Stimulated activated CD4-positive, alpha-beta T cell treated with anti-CD3 and anti-CD28 coated beads, Interleukin-15, amount 100 ng/mL, for 24 hours (primary cell): ENCODE measurements around the gene LDB2.

Source experiments
- DNase-seq: peaks from one replicate; pipeline ENCODE4 v3.0.0-alpha.2; 2020

Gene LDB2

DNA sequence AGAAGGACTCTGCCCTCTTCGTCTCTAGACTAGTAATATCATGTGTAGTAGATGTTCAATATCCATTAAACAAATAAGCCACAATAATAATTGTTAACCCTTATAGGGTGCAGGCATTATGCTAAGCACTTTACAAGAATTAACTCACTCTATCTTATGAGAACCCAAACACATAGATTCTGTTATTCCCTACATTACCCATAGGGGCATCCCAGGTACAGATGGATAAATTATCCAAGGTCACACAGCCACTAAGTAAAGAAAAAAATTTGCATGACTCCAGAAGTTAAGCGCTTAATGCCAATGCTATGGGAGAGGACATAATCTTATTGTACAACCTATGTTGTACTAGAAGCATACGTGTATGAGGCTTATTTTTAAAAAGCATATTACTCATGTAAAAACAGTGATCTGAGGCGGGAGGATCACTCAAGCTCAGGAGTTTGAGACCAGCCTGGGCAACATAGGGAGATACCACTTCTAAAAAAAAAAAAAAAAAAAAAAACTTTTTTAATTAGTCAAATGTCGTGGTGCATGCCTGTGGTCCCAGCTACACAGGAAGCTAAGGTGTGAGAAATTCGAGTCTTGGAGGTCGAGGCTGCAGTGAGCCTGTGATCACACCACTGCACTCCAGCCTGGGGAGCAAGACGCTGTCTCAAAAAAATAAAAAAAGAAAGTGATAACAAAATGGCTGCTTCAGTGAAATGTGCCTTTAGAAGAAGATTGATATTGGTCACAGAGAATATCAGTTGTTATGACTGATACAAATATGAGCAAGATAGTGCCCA, 13.6 kb downstream of the LDB2 start:
- no peak for DNase-seq

- no peak for DNase-seq
These were observed 14.6 kb downstream of the LDB2 start for GRCh38 chr4:16883806-16884205.

DNA sequence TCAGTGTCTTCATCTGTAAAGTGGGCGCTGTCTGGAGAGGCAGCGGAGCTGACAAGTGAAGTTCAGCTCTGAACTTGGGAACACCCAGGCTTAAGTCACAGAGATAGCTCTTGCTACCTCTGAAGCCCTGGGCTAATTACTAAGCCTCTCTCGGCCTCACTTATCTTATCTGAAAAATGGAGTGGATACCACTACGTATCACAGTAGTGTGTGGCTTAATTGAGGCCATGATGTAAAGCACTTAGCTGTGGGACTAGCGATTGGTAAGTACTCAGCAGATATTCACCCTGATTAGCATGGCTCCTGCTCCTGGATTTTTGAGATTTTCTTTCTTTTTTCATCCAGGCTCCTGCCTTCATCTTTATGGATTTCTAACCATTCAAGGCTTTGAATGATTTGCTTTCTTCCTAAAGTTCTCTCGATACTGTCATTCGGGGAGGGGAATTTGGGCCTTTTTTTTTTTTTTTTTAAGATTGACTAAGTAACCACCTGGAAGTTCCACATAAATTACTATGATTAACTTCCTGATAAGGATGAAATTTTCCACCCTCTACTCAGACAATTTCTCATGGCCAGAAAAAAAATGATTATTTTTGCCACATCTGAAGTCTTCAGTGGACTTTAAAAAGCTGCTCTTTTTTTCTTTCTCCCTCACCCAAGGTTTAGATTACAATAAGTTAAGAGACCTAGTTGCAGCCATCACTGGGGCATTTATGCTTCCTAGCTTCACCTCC, 17.1 kb downstream of the LDB2 start:
- no peak for DNase-seq

DNA sequence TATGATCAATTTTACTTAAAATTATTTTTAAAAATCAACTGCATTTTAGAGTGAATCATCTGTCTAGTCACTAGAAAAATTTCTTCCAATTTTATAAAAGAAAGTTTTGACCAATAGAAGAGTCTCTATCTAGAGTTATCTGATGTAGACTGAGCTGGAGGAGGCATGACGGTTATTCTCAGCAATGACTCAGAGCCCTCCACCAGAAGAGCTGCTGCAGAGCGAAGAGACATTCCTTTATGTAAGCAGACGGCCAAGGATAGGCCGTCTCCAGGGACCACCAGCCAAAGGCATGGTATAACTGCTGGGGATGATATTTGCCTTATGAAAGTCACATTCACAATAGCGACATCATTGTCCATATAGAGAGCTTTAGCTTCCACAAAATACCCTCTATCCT, 23.0 kb downstream of the LDB2 start:
- no peak for DNase-seq

DNA sequence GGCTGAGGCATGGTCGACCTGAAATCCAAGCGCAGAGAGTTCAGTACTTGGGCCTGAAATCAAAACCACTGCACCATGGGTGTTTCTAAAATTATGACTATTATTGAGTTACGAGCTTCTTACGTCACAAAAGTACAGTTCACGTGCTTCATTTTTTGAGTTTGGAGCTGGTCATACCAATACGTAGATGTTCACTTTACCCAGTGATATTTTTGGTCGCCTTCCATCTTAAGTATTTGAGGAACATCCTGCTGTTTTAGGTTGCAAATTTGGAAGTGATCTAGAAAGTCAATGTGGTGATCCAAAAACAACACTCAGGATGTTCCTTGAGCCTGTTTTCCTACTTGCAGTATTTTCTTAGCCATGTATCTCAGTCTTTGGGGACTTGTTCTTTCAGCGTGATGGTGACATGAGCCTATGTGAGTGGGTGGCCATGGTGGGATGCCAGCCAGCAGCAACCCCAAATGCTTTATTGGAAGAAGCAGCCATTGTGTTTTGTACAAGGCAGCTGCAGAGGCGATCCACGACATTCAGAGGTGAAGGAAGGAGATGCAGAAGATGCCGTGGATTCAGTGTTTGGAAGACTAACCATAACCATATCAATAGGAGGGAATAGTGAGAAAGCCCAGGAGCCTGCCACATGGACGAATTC, 28.7 kb downstream of the LDB2 start:
- no peak for DNase-seq

GRCh38 chr4:16868674-16869073, 29.8 kb downstream of the LDB2 start:
- no peak for DNase-seq

DNA sequence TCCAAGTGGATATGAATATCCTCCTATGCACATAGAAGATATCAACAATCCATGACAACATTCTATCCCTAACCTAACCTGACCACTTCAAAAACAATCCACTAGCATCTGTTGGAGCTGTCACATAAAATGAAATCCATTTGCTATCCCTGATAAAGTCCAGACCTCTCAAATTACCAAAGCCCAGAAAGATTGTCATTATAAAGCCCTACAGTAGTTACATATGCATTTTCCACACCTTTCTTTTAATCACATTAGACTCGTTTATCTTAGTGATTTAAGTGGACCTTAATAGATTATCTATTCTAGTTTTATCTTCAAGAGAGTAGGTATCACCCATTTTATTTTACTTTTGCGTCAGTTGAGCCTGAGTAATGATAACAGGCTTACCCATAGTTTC, 30.6 kb downstream of the LDB2 start:
- no peak for DNase-seq

DNA sequence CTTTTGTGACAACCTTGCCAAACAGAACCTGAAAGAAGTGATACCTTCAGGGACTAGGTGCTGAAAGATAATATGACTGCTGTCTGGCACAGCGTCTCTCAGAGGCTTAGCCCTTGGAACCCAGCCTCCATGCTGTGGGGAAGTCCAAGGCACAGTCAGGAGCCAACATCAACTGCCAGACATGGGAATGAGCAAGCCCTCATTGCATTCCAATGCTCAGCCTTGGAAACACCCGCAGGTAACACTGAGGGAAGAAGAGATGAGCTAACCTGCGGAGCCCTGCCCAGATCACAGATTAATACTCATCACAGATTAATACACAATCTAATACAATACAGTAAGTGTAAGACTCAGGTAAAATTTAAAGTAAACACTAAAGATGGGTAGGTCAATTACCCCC, 31.5 kb downstream of the LDB2 start:
- DNase-seq: no peak

DNA sequence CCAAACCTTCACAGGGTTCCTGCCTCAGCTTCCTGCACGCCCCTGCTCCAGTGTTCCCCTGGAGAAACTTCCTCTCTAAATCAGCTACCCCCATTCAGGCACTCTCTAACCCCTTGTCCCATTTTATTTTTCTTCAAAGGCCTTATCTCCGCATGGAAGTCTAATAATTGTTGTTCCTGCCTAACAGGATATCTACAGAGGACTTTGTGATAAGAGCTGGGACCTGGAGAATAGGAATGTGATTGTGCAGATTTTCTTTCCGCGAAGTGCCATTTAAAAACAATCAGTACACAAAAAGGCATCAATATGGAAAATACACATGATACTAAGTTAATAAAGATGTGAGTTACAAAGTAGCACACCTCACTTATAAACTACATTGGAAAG, 32.6 kb downstream of the LDB2 start:
- no peak for DNase-seq

DNA sequence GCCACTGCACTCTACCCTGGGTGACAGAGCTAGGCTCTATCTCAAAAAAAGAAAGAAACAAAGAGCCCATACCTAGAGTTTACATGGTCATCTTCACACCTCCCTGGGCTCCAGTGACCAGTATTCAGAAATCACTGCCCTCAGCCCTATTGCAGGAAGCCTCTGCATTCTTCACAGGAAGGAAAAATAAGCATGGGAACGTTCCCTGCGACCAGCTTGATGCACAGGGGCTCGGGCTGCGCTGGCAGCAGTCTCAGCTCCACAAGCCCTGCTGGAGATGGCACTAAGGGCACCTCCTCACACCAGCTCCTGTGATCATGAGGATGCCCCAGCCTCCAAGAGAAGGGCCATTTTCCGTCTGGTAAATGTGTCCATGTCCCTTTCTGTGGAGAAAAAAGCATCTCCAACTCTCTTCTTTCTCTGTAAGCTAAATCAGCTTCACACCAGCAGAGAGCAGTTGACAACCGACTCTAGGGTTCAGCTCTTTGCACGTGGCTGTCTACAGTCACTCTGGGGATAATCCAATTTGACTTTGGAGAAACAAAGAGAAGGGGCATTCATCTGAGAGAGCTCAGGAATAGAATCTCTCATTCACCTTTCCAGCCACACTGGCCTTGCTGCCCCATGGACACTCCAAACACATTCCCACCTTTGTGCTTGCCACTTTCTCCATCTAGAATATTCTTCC, 33.1 kb downstream of the LDB2 start:
- no peak for DNase-seq

GRCh38 chr4:16864199-16864598, 34.2 kb downstream of the LDB2 start:
- no peak for DNase-seq

DNA sequence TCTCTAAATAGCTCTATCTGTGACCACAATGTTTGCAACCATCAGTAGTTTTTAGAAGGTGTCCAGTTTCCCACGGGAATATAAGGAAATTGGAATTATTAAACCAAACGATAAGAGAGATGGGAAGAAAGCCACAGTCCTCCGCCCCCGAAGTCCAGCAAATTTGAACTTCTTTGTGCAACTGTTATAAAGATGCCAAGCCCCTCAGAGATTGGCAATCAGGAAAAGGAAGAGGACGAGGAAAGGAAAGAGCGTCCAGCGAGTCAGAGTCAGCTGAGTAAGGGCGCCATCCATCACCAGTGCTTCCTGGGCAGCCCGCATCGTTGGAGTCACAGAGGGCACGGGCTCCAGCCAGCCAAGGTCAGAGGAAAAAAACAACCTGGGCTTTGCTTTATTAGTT, 35.7 kb downstream of the LDB2 start:
- DNase-seq: no peak

- DNase-seq: no peak
These were observed 37.9 kb downstream of the LDB2 start for GRCh38 chr4:16860516-16860915.

DNA sequence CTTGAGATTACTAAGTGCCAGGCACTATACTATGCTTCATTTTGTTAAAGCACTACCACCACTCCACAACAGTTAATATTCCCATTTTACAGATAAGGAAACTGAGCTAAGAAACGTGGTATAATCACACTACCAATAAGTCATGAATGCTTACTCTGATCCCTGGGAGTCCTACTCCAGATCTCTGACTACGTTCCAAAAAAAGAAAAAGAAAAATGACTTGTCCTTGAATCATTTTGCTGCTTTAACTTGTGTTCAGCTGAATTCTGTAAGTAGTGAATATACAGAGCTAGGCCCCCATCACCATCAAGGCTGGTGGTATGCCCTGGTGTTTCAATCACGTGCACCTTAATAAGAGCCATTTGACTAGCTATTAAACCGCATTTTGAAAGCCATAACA, 39.4 kb downstream of the LDB2 start:
- DNase-seq: no peak

DNA sequence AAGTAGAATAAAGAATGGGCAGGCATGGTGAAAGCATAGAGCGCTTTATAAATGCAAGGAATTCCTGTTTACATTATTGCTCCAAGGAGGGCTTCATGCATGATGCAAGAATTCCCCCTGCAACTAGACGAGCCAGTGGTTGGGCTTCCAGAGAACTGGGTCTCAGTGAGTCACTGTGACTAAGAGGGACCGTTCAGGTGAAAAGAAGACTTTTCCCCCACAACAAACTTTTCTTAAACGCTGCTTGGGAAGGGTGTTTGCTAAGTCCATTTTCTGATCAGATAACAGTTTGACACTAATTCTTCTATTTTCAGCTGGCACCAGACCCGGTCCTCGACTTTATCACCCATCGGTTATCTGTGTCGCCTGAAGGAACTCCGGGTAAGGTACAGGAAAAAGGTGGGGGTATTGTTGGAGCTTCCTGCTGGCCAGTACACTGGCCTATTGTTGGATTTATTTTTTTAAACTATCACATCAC, 40.1 kb downstream of the LDB2 start:
- DNase-seq: no peak

DNA sequence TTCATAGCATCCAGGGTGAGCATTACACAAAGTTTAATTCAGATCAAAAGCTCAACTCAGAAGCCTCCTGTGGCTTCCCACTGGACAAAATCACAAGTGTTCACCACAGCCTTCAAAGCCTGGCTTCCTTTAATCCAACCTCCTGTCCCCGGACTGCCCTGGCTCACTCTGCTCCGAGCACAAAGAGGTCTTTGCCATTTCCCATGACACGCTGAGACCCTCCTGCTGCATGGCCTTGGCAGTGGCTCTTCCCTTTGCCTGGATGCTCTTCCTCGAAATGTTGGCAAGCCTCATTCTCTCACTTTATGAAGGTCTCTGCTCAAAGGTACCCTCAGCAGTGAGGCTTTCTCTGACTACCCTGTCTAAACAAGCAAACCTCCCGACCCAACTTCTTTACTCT, 41.0 kb downstream of the LDB2 start:
- DNase-seq: no peak

DNA sequence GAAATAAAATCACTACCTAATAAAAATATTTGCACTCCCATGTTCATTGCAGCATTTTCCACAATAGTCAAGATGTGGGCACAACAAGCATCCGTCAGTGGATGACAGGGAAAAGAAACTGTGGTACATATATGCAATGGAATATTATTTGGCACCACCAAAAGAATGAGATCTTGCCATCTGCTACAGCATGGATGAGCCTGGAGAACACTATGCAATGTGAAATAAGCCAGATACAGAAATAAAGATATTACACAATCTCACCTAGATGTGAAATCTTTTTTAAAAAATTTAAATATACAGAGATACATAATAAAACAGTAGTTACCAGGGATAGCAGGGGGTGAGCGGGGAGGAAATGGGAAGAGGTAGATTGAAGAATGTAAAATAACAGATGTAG, 44.8 kb downstream of the LDB2 start:
- no peak for DNase-seq

- DNase-seq: no peak
These were observed 45.8 kb downstream of the LDB2 start for GRCh38 chr4:16852644-16853043.

GRCh38 chr4:16852228-16852627, 46.2 kb downstream of the LDB2 start:
- DNase-seq: no peak

DNA sequence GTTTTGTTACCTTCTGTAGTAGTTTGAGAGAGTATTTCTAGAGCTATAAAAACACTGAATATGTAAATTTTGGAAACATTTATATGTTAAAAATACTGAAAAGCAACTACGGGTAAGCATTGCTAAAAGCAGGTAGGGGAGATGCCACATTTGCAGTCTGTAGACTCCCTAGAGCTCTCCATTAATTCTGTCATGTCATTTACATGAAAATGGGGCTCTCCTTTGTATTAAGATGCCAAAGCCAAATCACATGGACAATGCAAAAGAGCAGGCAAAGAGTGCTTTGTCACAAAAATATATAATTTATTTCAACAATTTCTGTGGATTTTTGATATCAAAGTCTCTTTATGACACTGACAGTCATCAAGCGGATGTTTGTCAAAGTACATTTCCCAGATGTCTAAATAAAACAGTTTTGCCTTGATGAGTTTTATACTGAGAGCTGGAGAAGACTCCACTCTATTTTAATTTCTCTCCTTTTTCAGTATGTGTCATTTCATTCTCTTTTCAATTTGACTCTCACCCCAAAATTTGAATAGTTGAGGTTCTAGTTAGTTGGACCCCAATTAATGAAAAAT, 51.8 kb downstream of the LDB2 start:
- no peak for DNase-seq

- no peak for DNase-seq
These were observed 53.4 kb downstream of the LDB2 start for GRCh38 chr4:16844816-16845586.

DNA sequence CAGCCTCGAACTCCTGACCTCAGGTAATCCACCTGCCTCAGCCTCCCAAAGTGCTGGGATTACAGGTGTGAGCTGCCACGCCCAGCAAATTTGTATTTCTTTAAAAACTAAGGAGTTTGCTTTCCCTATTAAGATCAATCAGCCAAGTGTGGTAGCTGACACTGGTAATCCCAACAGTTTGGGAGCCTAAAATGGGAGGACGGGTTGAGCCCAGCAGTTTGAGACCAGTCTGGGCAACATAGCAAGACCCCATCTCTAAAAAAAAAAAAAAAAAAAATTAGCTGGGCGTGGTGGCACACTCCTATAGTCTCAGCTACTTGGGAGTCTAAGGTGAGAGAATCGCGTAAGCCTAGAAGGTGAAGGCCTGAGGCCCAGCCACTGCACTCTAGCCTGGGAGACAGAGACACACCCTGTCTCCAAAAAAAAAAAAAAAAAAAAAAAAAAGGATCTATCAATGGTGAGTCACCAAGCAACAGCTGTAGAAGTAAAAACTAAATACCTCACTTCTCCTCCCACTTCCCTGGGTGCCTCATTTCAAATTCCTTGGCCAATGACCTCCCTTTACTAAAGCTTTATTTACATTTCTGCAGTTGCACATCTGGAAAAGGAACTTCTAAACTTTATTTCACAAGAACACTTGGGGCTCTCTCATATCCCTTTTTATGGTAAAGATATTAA, 54.5 kb downstream of the LDB2 start:
- no peak for DNase-seq
